B cell (primary cell): ENCODE results near the gene CDH16. TPM values are rescaled to one million over a fixed set of nuclear protein-coding genes. Genes with fewer than 3 reads are reported as not detected.

ENCODE experiments used
- ATAC-seq: fragments of 200-7000 bp; cut with Tn5 transposase; one replicate; pipeline ENCODE4 v1.10.0; 2021; ENCODE audit warnings: low read depth, mild to moderate bottlenecking, moderate number of reproducible peaks, moderate library complexity
- CTCF ChIA-PET: fragments of 350-600 bp; sonication (Branson Sonifier 250); formaldehyde crosslinking; loops from one replicate; lab custom pipeline; 2021; ENCODE audit warnings: antibody characterized with exemption, inconsistent platforms; lab: Charles Lee
- POLR2A ChIA-PET: fragments of 350-600 bp; sonication (Branson Sonifier 250); formaldehyde crosslinking; loops from one replicate; lab custom pipeline; 2021; ENCODE audit warnings: antibody characterized with exemption; lab: Charles Lee
- DNase-seq: peaks from one replicate; pipeline ENCODE4 v3.0.0; 2013
- H2AFZ ChIP-seq: 2 replicates; pipeline ENCODE4 v1.6.1; 2012; ENCODE audit warnings: mild to moderate bottlenecking, low read depth, low read length; ENCODE audit not compliant: insufficient read depth, poor library complexity, severe bottlenecking
- H3K27ac ChIP-seq, 2 donors: 1 replicate in 1 of 2; 2 replicates in 1 of 2; pipeline ENCODE4 v1.5.1; 2012 to 2013; ENCODE audit warnings: low read length in 2 of 2, mild to moderate bottlenecking in 2 of 2, moderate library complexity in 1 of 2
- H3K27me3 ChIP-seq, 4 experiments: fragments of 200-600 bp in 1 of 4; sonication (generic) in 1 of 4; replicated peaks in 1 of 4; 1 replicate in 2 of 4; 2 replicates in 2 of 4; pipeline versions ENCODE4 v1.6.1 to v1.7.0; 2013 to 2016; ENCODE audit warnings: low read length in 3 of 4, mild to moderate bottlenecking in 2 of 4, mixed read lengths in 1 of 4, moderate library complexity in 1 of 4; ENCODE audit not compliant: insufficient read depth in 4 of 4, control insufficient read depth in 3 of 4; ENCODE audit errors: control extremely low read depth in 1 of 4
- H3K36me3 ChIP-seq, 2 experiments: replicated peaks in 1 of 2; 1 replicate in 1 of 2; 2 replicates in 1 of 2; pipeline versions ENCODE4 v1.6.1 to v1.7.1; 2013; ENCODE audit warnings: low read length in 1 of 2; ENCODE audit not compliant: insufficient read depth in 2 of 2, control insufficient read depth in 1 of 2; ENCODE audit errors: control extremely low read depth in 1 of 2, extremely low read depth in 1 of 2
- H3K4me1 ChIP-seq, 2 donors: fragments of 200-600 bp in 1 of 2; sonication (generic) in 1 of 2; 1 replicate in 1 of 2; 2 replicates in 1 of 2; pipeline versions ENCODE4 v1.5.1 to v1.6.1; 2013 to 2017; ENCODE audit warnings: low read length in 2 of 2; ENCODE audit not compliant: control insufficient read depth in 2 of 2, insufficient read depth in 2 of 2
- H3K4me2 ChIP-seq: replicated peaks from 2 replicates; pipeline ENCODE3; 2012; ENCODE audit warnings: mild to moderate bottlenecking, low read depth, low read length; ENCODE audit not compliant: poor library complexity, severe bottlenecking
- H3K4me3 ChIP-seq, 5 experiments: fragments of 200-600 bp in 1 of 5; sonication (generic) in 1 of 5; 1 replicate in 3 of 5; 2 replicates in 2 of 5; pipeline versions ENCODE4 v1.5.1 to v1.7.0; 2011 to 2016; ENCODE audit warnings: low read length in 4 of 5, mild to moderate bottlenecking in 4 of 5, low read depth in 2 of 5, control low read depth in 1 of 5, moderate library complexity in 1 of 5; ENCODE audit not compliant: insufficient read depth in 1 of 5; ENCODE audit errors: control extremely low read depth in 1 of 5, extremely low read depth in 1 of 5
- H3K79me2 ChIP-seq: fragments of 200-600 bp; sonication (generic); one replicate; pipeline ENCODE4 v1.6.0; 2016; ENCODE audit warnings: low read length; ENCODE audit not compliant: control insufficient read depth, insufficient read depth
- H3K9ac ChIP-seq: fragments of 200-600 bp; sonication (generic); 2 replicates; pipeline ENCODE4 v1.6.1; 2017; ENCODE audit warnings: mild to moderate bottlenecking, low read length, moderate library complexity
- H3K9me3 ChIP-seq, 3 donors: one replicate each; pipeline versions ENCODE4 v1.6.1 to v1.7.1; 2013; ENCODE audit warnings: low read length in 2 of 3; ENCODE audit not compliant: control insufficient read depth in 2 of 3, insufficient read depth in 1 of 3; ENCODE audit errors: control extremely low read depth in 1 of 3
- H4K20me1 ChIP-seq: 2 replicates; pipeline ENCODE4 v1.6.0; 2012; ENCODE audit warnings: mild to moderate bottlenecking, low read length; ENCODE audit not compliant: insufficient read depth, control insufficient read depth, poor library complexity, severe bottlenecking
- H3K27ac Mint-ChIP-seq: one replicate; pipeline ENCODE4 v1.8.0; 2021; ENCODE audit warnings: mixed read lengths
- H3K27me3 Mint-ChIP-seq: one replicate; pipeline ENCODE4 v1.8.0; 2021; ENCODE audit warnings: mixed read lengths
- H3K4me1 Mint-ChIP-seq: one replicate; pipeline ENCODE4 v1.8.0; 2021; ENCODE audit warnings: mixed read lengths
- H3K4me3 Mint-ChIP-seq: one replicate; pipeline ENCODE4 v1.8.0; 2021; ENCODE audit warnings: mixed read lengths
- H3K9me3 Mint-ChIP-seq: one replicate; pipeline ENCODE4 v1.8.0; 2022; ENCODE audit warnings: mixed read lengths; ENCODE audit not compliant: insufficient read depth
- EZH2 ChIP-seq: IDR thresholded peaks from 2 replicates; pipeline ENCODE4 v1.6.1; 2012; ENCODE audit warnings: borderline replicate concordance, low read depth, mild to moderate bottlenecking, moderate library complexity, low read length; ENCODE audit not compliant: insufficient read depth, poor library complexity, severe bottlenecking
- WGBS: methylation state at CpG from one replicate; pipeline ENCODE4 v1.1.5; 2013; ENCODE audit warnings: missing lambda C conversion rate; ENCODE audit not compliant: insufficient coverage; 5-methylcytosine and 5-hydroxymethylcytosine counted together
- intact Hi-C: fragments of 100-400 bp; cut with micrococcal nuclease; formaldehyde crosslinking; loops from one replicate; pipeline ENCODE4 v1.10.0; 2022
- polyA plus RNA-seq: library from polyadenylated mRNA; depleted of rRNA; stranded (reverse); fragments of >200 nt; gene quantifications from 2 replicates; pipeline ENCODE4 v1.2.3, GENCODE V29; 2012
- total RNA-seq, 2 donors: library from RNA; stranded (reverse); fragments of 120-200 nt in 1 of 2; gene quantifications; 1 replicate in 1 of 2; 2 replicates in 1 of 2; pipeline versions ENCODE4 v1.2.3 to v1.2.4, GENCODE V29; 2013 to 2022
- TF ChIP-seq, protein P1 (sequence below): fragments of 200-600 bp; IDR thresholded peaks from one replicate; pipeline ENCODE4 v1.8.0; 2022; ENCODE audit warnings: antibody characterized with exemption, mild to moderate bottlenecking

CDH16 gene
- total and polyA plus RNA-seq, 2 donors (not counting 1 experiment from before 2014, with no cell fraction given): not detected

DNA sequence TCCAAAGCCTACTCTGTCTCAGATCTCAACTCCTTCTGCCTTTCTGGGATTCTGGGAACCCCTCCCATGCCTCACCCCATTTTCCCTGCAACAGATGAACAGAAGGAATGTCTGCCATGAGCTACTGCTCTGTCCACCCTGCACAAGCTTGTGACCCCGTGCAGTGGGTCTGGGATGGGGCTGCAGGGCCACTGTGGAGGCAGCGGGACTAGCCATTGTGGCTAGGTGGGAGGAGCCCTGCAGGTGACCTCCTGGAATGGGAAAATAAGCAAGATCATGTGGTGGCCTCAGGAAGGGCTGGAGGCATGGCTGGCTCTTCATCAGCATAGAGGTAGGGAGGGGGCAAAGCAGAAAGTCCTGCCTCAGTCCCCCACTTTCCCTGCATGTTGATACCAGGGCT, 24.6 kb downstream of the CDH16 start:
- H3K27me3 ChIP-seq: no peaks in the 10 kb centered on the region
- H3K4me1 ChIP-seq: peaks cover 0 to 3% of the 10 kb centered on the region in 2 donors
- POLR2A ChIA-PET: interaction anchor here (0.7 kb wide), 1 partner anchor 40 kb away, joined by 3 read pairs; the partner anchor contains the start of gene CIAO2B
- H3K36me3 ChIP-seq: no peaks in the 10 kb centered on the region
- no peaks in the 10 kb centered on the region for H3K9me3 ChIP-seq
- H3K79me2 ChIP-seq: no peaks in the 10 kb centered on the region
- CTCF ChIA-PET: interaction anchor here (0.7 to 2.5 kb wide), 4 partner anchors 13 to 261 kb away, joined by 3 to 8 read pairs (median 4); partner anchors contain the start of genes CDH16 and PDP2
- no peak overlapping the region for H3K9ac ChIP-seq
- no peak overlapping the region for H3K4me2 ChIP-seq
- Mint-ChIP-seq H3K9me3 (no peaks in the 10 kb centered on the region), H3K27me3 (no peaks in the 10 kb centered on the region), H3K4me1 (no peaks in the 10 kb centered on the region), H3K4me3 (no peak overlapping the region), H3K27ac (no peak overlapping the region)
- TF ChIP-seq, protein P1, sequence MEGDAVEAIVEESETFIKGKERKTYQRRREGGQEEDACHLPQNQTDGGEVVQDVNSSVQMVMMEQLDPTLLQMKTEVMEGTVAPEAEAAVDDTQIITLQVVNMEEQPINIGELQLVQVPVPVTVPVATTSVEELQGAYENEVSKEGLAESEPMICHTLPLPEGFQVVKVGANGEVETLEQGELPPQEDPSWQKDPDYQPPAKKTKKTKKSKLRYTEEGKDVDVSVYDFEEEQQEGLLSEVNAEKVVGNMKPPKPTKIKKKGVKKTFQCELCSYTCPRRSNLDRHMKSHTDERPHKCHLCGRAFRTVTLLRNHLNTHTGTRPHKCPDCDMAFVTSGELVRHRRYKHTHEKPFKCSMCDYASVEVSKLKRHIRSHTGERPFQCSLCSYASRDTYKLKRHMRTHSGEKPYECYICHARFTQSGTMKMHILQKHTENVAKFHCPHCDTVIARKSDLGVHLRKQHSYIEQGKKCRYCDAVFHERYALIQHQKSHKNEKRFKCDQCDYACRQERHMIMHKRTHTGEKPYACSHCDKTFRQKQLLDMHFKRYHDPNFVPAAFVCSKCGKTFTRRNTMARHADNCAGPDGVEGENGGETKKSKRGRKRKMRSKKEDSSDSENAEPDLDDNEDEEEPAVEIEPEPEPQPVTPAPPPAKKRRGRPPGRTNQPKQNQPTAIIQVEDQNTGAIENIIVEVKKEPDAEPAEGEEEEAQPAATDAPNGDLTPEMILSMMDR: no peak
- no peak for TF ChIP-seq EZH2
- ATAC-seq (no peak), DNase-seq (no peak)
- no peak overlapping the region for H3K4me3 ChIP-seq
- intact Hi-C loops: no loop called here
- H2AFZ ChIP-seq: no peak overlapping the region
- WGBS: 95% methylated on average over 2 of the region's 2 CpGs
- no peaks in the 10 kb centered on the region for H4K20me1 ChIP-seq
- H3K27ac ChIP-seq: no peak overlapping the region

GRCh38 chr16:66891797-66892196, 26.9 kb downstream of the CDH16 start:
- POLR2A ChIA-PET: no interaction called here
- peaks cover 0 to 6% of the 10 kb centered on the region in 2 experiments for H3K36me3 ChIP-seq
- H3K4me3 ChIP-seq: no peak overlapping the region
- no peak overlapping the region for H3K9ac ChIP-seq
- ATAC-seq (no peak), DNase-seq (no peak)
- peaks cover 0 to 3% of the 10 kb centered on the region in 2 donors for H3K4me1 ChIP-seq
- Mint-ChIP-seq H3K27me3 (no peaks in the 10 kb centered on the region), H3K27ac (no peak overlapping the region), H3K9me3 (no peaks in the 10 kb centered on the region), H3K4me1 (no peaks in the 10 kb centered on the region), H3K4me3 (no peak overlapping the region)
- H3K79me2 ChIP-seq: no peaks in the 10 kb centered on the region
- TF ChIP-seq EZH2: no peak
- TF ChIP-seq, protein P1: no peak
- CTCF ChIA-PET: no interaction called here
- no peaks in the 10 kb centered on the region for H3K9me3 ChIP-seq
- whole genome bisulfite sequencing: 100% methylated on average over 1 of the region's 6 CpGs
- no peaks in the 10 kb centered on the region for H4K20me1 ChIP-seq
- no peak overlapping the region for H2AFZ ChIP-seq
- intact Hi-C loops: no loop called here
- no peak overlapping the region for H3K27ac ChIP-seq
- no peaks in the 10 kb centered on the region for H3K27me3 ChIP-seq
- no peak overlapping the region for H3K4me2 ChIP-seq
